ENCODE data around the gene ANAPC16.

DNA sequence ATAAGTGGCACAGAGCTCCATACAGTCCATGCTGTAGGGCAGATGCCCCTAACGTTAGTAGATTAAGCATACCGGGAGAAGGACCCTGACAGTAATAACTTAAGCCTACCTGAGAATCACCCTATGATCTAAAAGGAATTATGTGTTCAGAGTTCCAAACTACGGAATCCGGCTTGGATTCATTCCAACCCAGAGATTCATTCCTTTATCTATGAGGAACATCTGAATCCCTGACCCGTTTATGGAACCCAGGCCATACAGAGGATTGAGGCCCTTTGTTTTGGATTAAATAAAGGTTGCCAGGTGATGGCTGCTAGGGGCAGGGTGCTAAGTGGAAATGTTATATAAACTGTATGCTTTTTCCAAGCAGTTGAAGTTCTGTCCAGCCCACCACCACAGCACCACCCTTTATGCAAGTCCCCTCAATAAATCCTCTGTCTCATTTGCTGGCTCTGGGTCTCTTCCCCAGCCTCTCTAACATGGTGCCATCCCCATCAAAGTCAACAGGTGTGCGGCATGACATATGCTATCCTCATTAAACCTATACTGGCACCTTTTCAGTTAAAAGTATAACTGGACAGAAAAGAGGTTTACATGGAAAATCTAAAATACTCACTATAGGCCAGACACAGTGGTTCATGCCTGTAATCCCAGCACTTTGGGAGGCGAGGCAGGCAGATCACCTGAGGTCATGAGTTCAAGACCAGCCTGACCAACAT, 9.1 kb upstream of the ANAPC16 start:
- TF ChIP-seq POLR2A (IDR thresholded peaks at IDR 0.05; ENCODE audit: low read depth, low read length) (no peak), TAF1 (IDR thresholded peaks at IDR 0.05; ENCODE audit: low read depth, low read length) (no peak)

Measured in GM12891 (cell line).